HG03025 (cell line): ENCODE data around the gene IQSEC1.

ENCODE experiments used
- ATAC-seq: cut with Tn5 transposase; IDR thresholded peaks from one replicate; pipeline ENCODE4 v1.9.1; 2021; ENCODE audit warnings: mild to moderate bottlenecking, moderate library complexity; ENCODE audit not compliant: unreplicated experiment, low FRiP score

IQSEC1 gene

GRCh38 chr3:13007251-13007941 is 65.8 kb downstream of the IQSEC1 start:
- no peak for ATAC-seq

GRCh38 chr3:13006216-13006990 is 66.8 kb downstream of the IQSEC1 start:
- no peak for ATAC-seq

- no peak for ATAC-seq
These were observed 67.9 kb downstream of the IQSEC1 start for GRCh38 chr3:13005301-13005700.

- no peak for ATAC-seq
These were observed 68.9 kb downstream of the IQSEC1 start for GRCh38 chr3:13004376-13004775.

- no peak for ATAC-seq
These were observed 69.6 kb downstream of the IQSEC1 start for GRCh38 chr3:13003608-13004007.

- ATAC-seq: peak; percentile 56
These were observed 70.7 kb downstream of the IQSEC1 start for GRCh38 chr3:13002398-13003124.

- peak; percentile 45 for ATAC-seq
These were observed 73.8 kb downstream of the IQSEC1 start for GRCh38 chr3:12999147-13000140.

GRCh38 chr3:12998648-12999047 is 74.6 kb downstream of the IQSEC1 start:
- no peak for ATAC-seq

GRCh38 chr3:12997387-12997786 is 75.8 kb downstream of the IQSEC1 start:
- ATAC-seq: no peak

GRCh38 chr3:12996181-12996506 is 77.1 kb downstream of the IQSEC1 start:
- no peak for ATAC-seq

- no peak for ATAC-seq
These were observed 77.6 kb downstream of the IQSEC1 start for GRCh38 chr3:12995389-12996180.

- peak; percentile 58 for ATAC-seq
These were observed 78.4 kb downstream of the IQSEC1 start for GRCh38 chr3:12994607-12995388.

GRCh38 chr3:12994357-12994606 is 78.9 kb downstream of the IQSEC1 start:
- ATAC-seq: peak; percentile 30

- peak; percentile 12 for ATAC-seq
These were observed 79.5 kb downstream of the IQSEC1 start for GRCh38 chr3:12993517-12994356.

- ATAC-seq: no peak
These were observed 80.4 kb downstream of the IQSEC1 start for GRCh38 chr3:12992629-12993516.

GRCh38 chr3:12991861-12992281 is 81.4 kb downstream of the IQSEC1 start:
- no peak for ATAC-seq

- ATAC-seq: no peak
These were observed 81.8 kb downstream of the IQSEC1 start for GRCh38 chr3:12991481-12991837.
